SK-N-SH treated with all-trans-retinoic acid at 6 μM for 48 hours (cell line): ENCODE data around the gene CLNK.

Experiments
- ARNTL ChIP-seq: fragments of 450-650 bp; formaldehyde crosslinking; IDR thresholded peaks from 2 replicates; pipeline ENCODE4 v1.5.0; 2020; ENCODE audit warnings: low read depth, mild to moderate bottlenecking, moderate library complexity, borderline replicate concordance
- CSDC2 ChIP-seq: fragments of 250-450 bp; sonication (Bioruptor Pico); IDR thresholded peaks from 2 replicates; pipeline ENCODE4 v1.5.0; 2020; ENCODE audit warnings: mild to moderate bottlenecking, moderate library complexity
- GLIS3 ChIP-seq: fragments of 250-450 bp; sonication (Bioruptor Pico); IDR thresholded peaks from 2 replicates; pipeline ENCODE4 v1.5.0; 2020; ENCODE audit warnings: mild to moderate bottlenecking, moderate library complexity
- OSR1 ChIP-seq: fragments of 250-450 bp; sonication (Bioruptor Pico); IDR thresholded peaks from 2 replicates; pipeline ENCODE4 v1.8.0; 2022; ENCODE audit warnings: moderate library complexity, mild to moderate bottlenecking, inconsistent platforms
- RARB ChIP-seq: fragments of 250-450 bp; sonication (Bioruptor Pico); IDR thresholded peaks from 2 replicates; pipeline ENCODE4 v1.8.0; 2021; ENCODE audit warnings: mild to moderate bottlenecking, moderate library complexity
- SNAI2 ChIP-seq: fragments of 250-450 bp; sonication (Bioruptor Pico); IDR thresholded peaks from 2 replicates; pipeline ENCODE4 v1.5.0; 2020; ENCODE audit warnings: mild to moderate bottlenecking, moderate library complexity
- TCF4 ChIP-seq: fragments of 250-450 bp; sonication (Bioruptor Pico); IDR thresholded peaks from 2 replicates; pipeline ENCODE4 v1.8.0; 2021; ENCODE audit warnings: mild to moderate bottlenecking, moderate library complexity, borderline replicate concordance
- TOX ChIP-seq: fragments of 250-450 bp; sonication (Bioruptor Pico); IDR thresholded peaks from 2 replicates; pipeline ENCODE4 v1.8.0; 2021; ENCODE audit warnings: mild to moderate bottlenecking, moderate library complexity, borderline replicate concordance
- ZFP3 ChIP-seq: fragments of 250-450 bp; sonication (Bioruptor Pico); IDR thresholded peaks from 2 replicates; pipeline ENCODE4 v1.5.0; 2020; ENCODE audit warnings: mild to moderate bottlenecking, moderate library complexity
- ZNF565 ChIP-seq: fragments of 450-650 bp; formaldehyde crosslinking; conservative IDR thresholded peaks from 2 replicates; pipeline ENCODE4 v1.5.0; 2020; ENCODE audit warnings: low read depth, mild to moderate bottlenecking, moderate library complexity
- TF ChIP-seq, protein P1 (sequence below): fragments of 250-450 bp; sonication (Bioruptor Pico); IDR thresholded peaks from 2 replicates; pipeline ENCODE4 v1.5.1; 2020; ENCODE audit warnings: low read depth, mild to moderate bottlenecking, moderate library complexity
- TF ChIP-seq, protein P2 (sequence below): fragments of 250-450 bp; sonication (Bioruptor Pico); IDR thresholded peaks from 2 replicates; pipeline ENCODE4 v1.8.0; 2020; ENCODE audit warnings: mild to moderate bottlenecking, moderate library complexity, borderline replicate concordance
- TF ChIP-seq, protein P3 (sequence below): fragments of 250-450 bp; sonication (Bioruptor Pico); IDR thresholded peaks from 2 replicates; pipeline ENCODE4 v1.8.0; 2021; ENCODE audit warnings: low read depth, mild to moderate bottlenecking, moderate library complexity, borderline replicate concordance

DNA sequence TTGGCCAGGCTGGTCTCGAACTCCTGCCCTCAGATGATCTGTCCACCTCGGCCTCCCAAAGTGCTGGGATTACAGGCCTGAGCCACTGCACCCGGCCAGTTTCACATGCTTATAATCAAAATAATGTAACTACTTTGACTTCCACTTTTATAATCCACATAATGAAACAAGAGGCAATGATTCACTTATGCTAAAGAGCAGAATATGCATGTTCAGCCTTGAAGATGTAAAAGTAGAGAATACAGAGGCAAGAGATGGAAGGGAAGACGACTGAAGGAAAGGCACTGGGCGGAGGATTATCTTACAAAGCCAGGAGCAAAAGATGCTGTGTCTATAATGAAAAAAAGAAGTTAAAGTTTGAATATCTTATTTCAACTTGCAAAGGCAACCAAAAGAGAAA is 214.1 kb downstream of the CLNK start:
- TF ChIP-seq ZNF565 (CRISPR knock-in tag) = no peak
- TF ChIP-seq, protein P1, sequence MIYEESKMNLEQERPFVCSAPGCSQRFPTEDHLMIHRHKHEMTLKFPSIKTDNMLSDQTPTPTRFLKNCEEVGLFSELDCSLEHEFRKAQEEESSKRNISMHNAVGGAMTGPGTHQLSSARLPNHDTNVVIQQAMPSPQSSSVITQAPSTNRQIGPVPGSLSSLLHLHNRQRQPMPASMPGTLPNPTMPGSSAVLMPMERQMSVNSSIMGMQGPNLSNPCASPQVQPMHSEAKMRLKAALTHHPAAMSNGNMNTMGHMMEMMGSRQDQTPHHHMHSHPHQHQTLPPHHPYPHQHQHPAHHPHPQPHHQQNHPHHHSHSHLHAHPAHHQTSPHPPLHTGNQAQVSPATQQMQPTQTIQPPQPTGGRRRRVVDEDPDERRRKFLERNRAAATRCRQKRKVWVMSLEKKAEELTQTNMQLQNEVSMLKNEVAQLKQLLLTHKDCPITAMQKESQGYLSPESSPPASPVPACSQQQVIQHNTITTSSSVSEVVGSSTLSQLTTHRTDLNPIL (CRISPR knock-in tag) = no peak
- TF ChIP-seq RARB (CRISPR knock-in tag) = no peak
- TF ChIP-seq, protein P2, sequence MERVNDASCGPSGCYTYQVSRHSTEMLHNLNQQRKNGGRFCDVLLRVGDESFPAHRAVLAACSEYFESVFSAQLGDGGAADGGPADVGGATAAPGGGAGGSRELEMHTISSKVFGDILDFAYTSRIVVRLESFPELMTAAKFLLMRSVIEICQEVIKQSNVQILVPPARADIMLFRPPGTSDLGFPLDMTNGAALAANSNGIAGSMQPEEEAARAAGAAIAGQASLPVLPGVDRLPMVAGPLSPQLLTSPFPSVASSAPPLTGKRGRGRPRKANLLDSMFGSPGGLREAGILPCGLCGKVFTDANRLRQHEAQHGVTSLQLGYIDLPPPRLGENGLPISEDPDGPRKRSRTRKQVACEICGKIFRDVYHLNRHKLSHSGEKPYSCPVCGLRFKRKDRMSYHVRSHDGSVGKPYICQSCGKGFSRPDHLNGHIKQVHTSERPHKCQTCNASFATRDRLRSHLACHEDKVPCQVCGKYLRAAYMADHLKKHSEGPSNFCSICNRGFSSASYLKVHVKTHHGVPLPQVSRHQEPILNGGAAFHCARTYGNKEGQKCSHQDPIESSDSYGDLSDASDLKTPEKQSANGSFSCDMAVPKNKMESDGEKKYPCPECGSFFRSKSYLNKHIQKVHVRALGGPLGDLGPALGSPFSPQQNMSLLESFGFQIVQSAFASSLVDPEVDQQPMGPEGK (CRISPR knock-in tag) = no peak
- TF ChIP-seq CSDC2 (CRISPR knock-in tag) = no peak
- TF ChIP-seq GLIS3 (CRISPR knock-in tag) = no peak
- TF ChIP-seq ZFP3 (CRISPR knock-in tag) = no peak
- no peak for TF ChIP-seq ARNTL (CRISPR knock-in tag)
- TF ChIP-seq OSR1 (CRISPR knock-in tag) = no peak
- TF ChIP-seq SNAI2 (CRISPR knock-in tag) = no peak
- TF ChIP-seq TCF4 (CRISPR knock-in tag) = no peak
- no peak for TF ChIP-seq TOX (CRISPR knock-in tag)
- TF ChIP-seq, protein P3, sequence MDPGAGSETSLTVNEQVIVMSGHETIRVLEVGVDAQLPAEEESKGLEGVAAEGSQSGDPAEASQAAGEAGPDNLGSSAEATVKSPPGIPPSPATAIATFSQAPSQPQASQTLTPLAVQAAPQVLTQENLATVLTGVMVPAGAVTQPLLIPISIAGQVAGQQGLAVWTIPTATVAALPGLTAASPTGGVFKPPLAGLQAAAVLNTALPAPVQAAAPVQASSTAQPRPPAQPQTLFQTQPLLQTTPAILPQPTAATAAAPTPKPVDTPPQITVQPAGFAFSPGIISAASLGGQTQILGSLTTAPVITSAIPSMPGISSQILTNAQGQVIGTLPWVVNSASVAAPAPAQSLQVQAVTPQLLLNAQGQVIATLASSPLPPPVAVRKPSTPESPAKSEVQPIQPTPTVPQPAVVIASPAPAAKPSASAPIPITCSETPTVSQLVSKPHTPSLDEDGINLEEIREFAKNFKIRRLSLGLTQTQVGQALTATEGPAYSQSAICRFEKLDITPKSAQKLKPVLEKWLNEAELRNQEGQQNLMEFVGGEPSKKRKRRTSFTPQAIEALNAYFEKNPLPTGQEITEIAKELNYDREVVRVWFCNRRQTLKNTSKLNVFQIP = no peak
